GM19395 (cell line): ENCODE measurements around the gene MCMBP.

Experiments used
- ATAC-seq: cut with Tn5 transposase; IDR thresholded peaks from one replicate; pipeline ENCODE4 v1.9.1; 2021; ENCODE audit warnings: mild to moderate bottlenecking, moderate library complexity; ENCODE audit not compliant: unreplicated experiment

The MCMBP gene

GRCh38 chr10:119786117-119786769 lies 86.4 kb downstream of the MCMBP start:
- no peak for ATAC-seq

- ATAC-seq, result peak; percentile 60
Observed at GRCh38 chr10:119784340-119785067, 88.1 kb downstream of the MCMBP start.

GRCh38 chr10:119783665-119784027 lies 89.0 kb downstream of the MCMBP start:
- no peak for ATAC-seq

GRCh38 chr10:119782981-119783664 lies 89.5 kb downstream of the MCMBP start:
- no peak for ATAC-seq

GRCh38 chr10:119781498-119781897 lies 91.1 kb downstream of the MCMBP start:
- ATAC-seq, result no peak

- ATAC-seq, result no peak
Observed at GRCh38 chr10:119780879-119781480, 91.7 kb downstream of the MCMBP start.
